ENCODE measurements around the gene ANKS6. TPM values are rescaled to one million over a fixed set of nuclear protein-coding genes. Genes with fewer than 3 reads are reported as not detected.

ANKS6 gene
- total RNA-seq, 1 experiment from 2014 or later: 19.6 TPM

- no TSS peak for BruUV-seq (replicated peaks)
- no peak overlapping the region for H3K27ac ChIP-seq (ENCODE audit: low read length)
- intact Hi-C loops (cut with micrococcal nuclease; ENCODE audit: unreplicated experiment): no loop called here
- ATAC-seq (no peak), DNase-seq (ENCODE audit: low read depth, low spot score) (no peak)
- TF ChIP-seq TCF7L2 (IDR thresholded peaks at IDR 0.05; ENCODE audit: low read depth, low read length) (no peak), SIN3A (IDR thresholded peaks at IDR 0.05; ENCODE audit: borderline replicate concordance, insufficient read depth, low read depth, low read length) (no peak), CTCF (IDR thresholded peaks at IDR 0.05) (no peak), POLR2AphosphoS5 (IDR thresholded peaks at IDR 0.05; ENCODE audit: low read depth, low read length) (no peak)
- TF ChIP-seq, protein P1, sequence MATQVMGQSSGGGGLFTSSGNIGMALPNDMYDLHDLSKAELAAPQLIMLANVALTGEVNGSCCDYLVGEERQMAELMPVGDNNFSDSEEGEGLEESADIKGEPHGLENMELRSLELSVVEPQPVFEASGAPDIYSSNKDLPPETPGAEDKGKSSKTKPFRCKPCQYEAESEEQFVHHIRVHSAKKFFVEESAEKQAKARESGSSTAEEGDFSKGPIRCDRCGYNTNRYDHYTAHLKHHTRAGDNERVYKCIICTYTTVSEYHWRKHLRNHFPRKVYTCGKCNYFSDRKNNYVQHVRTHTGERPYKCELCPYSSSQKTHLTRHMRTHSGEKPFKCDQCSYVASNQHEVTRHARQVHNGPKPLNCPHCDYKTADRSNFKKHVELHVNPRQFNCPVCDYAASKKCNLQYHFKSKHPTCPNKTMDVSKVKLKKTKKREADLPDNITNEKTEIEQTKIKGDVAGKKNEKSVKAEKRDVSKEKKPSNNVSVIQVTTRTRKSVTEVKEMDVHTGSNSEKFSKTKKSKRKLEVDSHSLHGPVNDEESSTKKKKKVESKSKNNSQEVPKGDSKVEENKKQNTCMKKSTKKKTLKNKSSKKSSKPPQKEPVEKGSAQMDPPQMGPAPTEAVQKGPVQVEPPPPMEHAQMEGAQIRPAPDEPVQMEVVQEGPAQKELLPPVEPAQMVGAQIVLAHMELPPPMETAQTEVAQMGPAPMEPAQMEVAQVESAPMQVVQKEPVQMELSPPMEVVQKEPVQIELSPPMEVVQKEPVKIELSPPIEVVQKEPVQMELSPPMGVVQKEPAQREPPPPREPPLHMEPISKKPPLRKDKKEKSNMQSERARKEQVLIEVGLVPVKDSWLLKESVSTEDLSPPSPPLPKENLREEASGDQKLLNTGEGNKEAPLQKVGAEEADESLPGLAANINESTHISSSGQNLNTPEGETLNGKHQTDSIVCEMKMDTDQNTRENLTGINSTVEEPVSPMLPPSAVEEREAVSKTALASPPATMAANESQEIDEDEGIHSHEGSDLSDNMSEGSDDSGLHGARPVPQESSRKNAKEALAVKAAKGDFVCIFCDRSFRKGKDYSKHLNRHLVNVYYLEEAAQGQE (IDR thresholded peaks at IDR 0.05; ENCODE audit: insufficient read depth in 1 of 2, low read depth in 2 of 2, low read length in 1 of 2): no peak
- H3K4me3 ChIP-seq (ENCODE audit: low read depth in 2 of 2, low read length in 2 of 2): no peak overlapping the region
- in situ Hi-C loops (cut with HindIII; ENCODE audit: low pct_unique_long_range_greater_than_20kb, low sequenced_read_pairs): no loop called here
- no peaks in the 10 kb centered on the region for H3K9me3 ChIP-seq (ENCODE audit: control insufficient read depth, insufficient read depth, low read depth, low read length)
- 0 out of 2 replicates have a peak, but pooled peaks cover 3% of the 10 kb centered on the region for H3K4me1 ChIP-seq (ENCODE audit: control insufficient read depth, insufficient read depth, low read length)
- H3K36me3 ChIP-seq (ENCODE audit: control insufficient read depth, insufficient read depth, low read length): peaks cover 4% of the 10 kb centered on the region; the same call in 1 of the 2 replicates
- ChIA-PET CTCF (no interaction called here), POLR2A (no interaction called here)
- H3K27me3 ChIP-seq (ENCODE audit: control insufficient read depth, insufficient read depth, low read length): peaks cover 2% of the 10 kb centered on the region; the same call in 1 of the 2 replicates
Measured at GRCh38 chr9:98804083-98804482, 7.7 kb upstream of the ANKS6 start.

- no peak overlapping the region for H3K27ac ChIP-seq (ENCODE audit: low read length)
- no peak for DNase-seq (ENCODE audit: low read depth, low spot score)
Measured at GRCh38 chr9:98801969-98802371, 5.6 kb upstream of the ANKS6 start.

More at GRCh38 chr9:98801969-98802371, 5.6 kb upstream of the ANKS6 start:
- TF ChIP-seq, protein P1 (IDR thresholded peaks at IDR 0.05; ENCODE audit: insufficient read depth in 1 of 2, low read depth in 2 of 2, low read length in 1 of 2): no peak
- no peak for TF ChIP-seq CTCF (IDR thresholded peaks at IDR 0.05)
- no peak for TF ChIP-seq TCF7L2 (IDR thresholded peaks at IDR 0.05; ENCODE audit: low read depth, low read length)
- no peak for TF ChIP-seq POLR2AphosphoS5 (IDR thresholded peaks at IDR 0.05; ENCODE audit: low read depth, low read length)
- no peak for TF ChIP-seq SIN3A (IDR thresholded peaks at IDR 0.05; ENCODE audit: borderline replicate concordance, insufficient read depth, low read depth, low read length)
- no peak for ATAC-seq
- in situ Hi-C loops (cut with HindIII; ENCODE audit: low pct_unique_long_range_greater_than_20kb, low sequenced_read_pairs) (no loop called here), intact Hi-C loops (cut with micrococcal nuclease; ENCODE audit: unreplicated experiment) (no loop called here)
- no peaks in the 10 kb centered on the region for H3K36me3 ChIP-seq (ENCODE audit: control insufficient read depth, insufficient read depth, low read length)
- H3K27me3 ChIP-seq (ENCODE audit: control insufficient read depth, insufficient read depth, low read length): peaks cover 2% of the 10 kb centered on the region; the same call in 1 of the 2 replicates
- POLR2A ChIA-PET: no interaction called here
- BruUV-seq (replicated peaks): no TSS peak
- H3K4me3 ChIP-seq (ENCODE audit: low read depth in 2 of 2, low read length in 2 of 2): no peak overlapping the region
- H3K9me3 ChIP-seq (ENCODE audit: control insufficient read depth, insufficient read depth, low read depth, low read length): no peaks in the 10 kb centered on the region
- H3K4me1 ChIP-seq (ENCODE audit: control insufficient read depth, insufficient read depth, low read length): 0 out of 2 replicates have a peak, but pooled peaks cover under 1% of the 10 kb centered on the region
- CTCF ChIA-PET: no interaction called here
